Esophagus squamous epithelium (tissue), 4 donors: ENCODE data around the gene PANX2.

ENCODE experiments used
- CTCF ChIP-seq, 6 experiments: fragments of 450-650 bp in 4 of 6; fragments of 200-600 bp in 2 of 6; sonication (generic) in 2 of 6; IDR thresholded peaks; one replicate each; pipeline ENCODE4 v1.5.1; 2016 to 2019; ENCODE audit warnings: antibody characterized with exemption in 6 of 6, mild to moderate bottlenecking in 4 of 6, moderate library complexity in 4 of 6
- POLR2A ChIP-seq, 4 donors: fragments of 450-650 bp; IDR thresholded peaks; one replicate each; pipeline ENCODE4 v1.6.1; 2017; ENCODE audit warnings: antibody characterized with exemption in 4 of 4, mild to moderate bottlenecking in 4 of 4, moderate library complexity in 3 of 4

- no peak for TF ChIP-seq CTCF (IDR thresholded peaks at IDR 0.05)
- TF ChIP-seq POLR2A (IDR thresholded peaks at IDR 0.05) = no peak
These were observed 52.0 kb downstream of the PANX2 start for GRCh38 chr22:50222508-50222907.
